ENCODE results near the gene CBLN4.

Gene CBLN4

DNA sequence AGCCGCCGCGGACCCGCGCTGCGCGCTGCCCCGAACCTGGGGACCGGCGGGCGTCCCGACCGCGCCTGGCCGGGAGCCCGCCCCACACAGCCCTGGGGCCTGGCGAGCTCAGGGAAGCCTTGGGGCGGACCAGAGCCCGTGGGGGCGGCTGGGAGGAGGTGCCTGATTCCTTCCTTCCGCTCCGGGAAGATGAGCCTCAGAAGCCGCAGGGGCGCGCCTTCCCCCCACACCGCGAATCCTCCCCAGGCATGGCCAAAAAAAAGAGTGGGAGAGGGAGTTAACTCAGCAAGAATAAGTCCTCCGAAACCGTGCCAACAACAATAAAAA is at the start of gene CBLN4:
Gene CBLN4, minus strand, starts transcription at position 131 of the 327 bp plus-strand sequence. CDS start 1,348 bp downstream, outside the sequence.
- DNase-seq = no peak

DNA sequence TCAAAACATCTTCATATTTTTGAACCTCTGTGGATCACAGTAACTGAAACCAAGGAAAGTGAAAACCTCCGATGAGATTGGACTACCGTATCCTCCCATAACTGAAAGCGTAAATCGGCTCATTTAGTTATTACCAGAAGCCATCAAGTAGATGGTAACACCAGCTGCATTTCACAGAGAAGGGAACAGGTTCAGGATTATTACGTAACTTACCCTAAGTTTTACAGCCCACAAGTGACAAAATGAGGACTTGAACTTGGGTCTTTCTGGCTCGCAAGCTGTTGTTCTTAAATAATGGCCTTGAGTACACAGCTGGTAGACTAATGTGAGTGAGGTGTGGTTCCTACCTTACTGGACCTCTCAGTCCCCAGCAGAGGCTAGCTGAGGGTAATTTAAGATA is 37.9 kb upstream of the CBLN4 start:
- no peak for DNase-seq

GRCh38 chr20:56032251-56032650 is 26.9 kb upstream of the CBLN4 start:
- no peak for DNase-seq

GRCh38 chr20:56018716-56019115 is 13.4 kb upstream of the CBLN4 start:
- DNase-seq = no peak

DNA sequence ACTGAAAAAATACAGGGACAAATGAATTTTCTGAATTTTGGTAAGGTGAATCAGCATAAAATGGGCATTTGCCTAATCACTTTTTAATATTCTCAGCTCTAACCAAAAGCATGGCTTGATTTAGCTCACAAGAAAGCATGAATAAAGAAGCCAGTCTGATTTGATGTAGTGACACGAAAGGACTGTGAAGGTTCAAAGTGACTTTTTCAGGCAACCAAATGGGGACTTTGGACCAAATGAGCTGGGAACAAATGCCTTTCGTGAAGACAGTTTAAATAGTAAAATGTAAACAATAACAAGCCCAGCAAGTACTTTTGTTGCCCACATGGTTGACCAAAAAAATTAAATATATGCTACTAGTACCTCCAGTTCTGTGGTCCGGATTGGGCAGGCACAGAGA is 12.9 kb upstream of the CBLN4 start:
- no peak for DNase-seq

DNA sequence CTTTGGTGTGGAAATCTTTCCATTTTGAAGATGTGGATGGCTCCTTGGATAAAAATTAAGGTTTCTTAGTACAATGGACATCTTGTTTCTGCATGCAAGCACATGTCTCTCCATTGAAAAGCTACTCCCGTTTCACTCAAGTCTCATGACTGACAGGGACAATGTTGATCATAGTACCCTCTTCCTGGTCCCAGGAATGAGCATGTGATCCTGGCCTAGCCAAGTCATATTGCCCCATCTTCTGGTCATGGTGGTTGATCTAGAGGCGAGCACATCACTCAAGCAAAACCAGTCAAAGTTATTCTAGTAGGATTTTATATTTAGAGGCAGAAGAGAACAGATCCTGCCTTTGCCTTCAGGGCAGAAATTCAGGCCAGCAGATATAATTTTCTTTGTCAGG is 12.2 kb upstream of the CBLN4 start:
- DNase-seq = no peak

GRCh38 chr20:56014998-56015397 is 9.7 kb upstream of the CBLN4 start:
- DNase-seq = no peak

GRCh38 chr20:56014151-56014550 is 8.8 kb upstream of the CBLN4 start:
- no peak for DNase-seq

GRCh38 chr20:56004611-56005388 is 519 bp downstream of the CBLN4 start:
- DNase-seq = no peak

DNA sequence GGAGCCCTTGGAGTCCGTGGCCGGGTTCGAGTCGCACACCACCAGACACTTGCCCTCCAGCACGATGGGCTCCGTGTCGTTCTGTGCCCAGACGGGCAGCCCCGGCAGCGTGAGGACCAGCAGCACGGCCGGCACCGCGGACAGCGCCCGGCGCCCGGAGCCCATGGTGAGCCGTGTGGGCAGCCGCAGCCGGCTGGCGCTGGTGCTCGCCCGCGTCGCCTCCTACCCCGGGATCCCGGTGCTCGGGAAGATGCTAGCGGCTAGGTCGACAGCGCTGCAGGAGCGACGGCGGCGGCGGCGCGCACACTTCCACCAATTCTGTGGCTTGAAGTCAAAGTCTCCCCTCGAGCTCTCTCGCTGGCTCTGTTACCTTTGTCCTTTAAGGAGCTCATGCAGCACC is 1.3 kb downstream of the CBLN4 start:
- no peak for DNase-seq

- no peak for DNase-seq
These were observed 2.2 kb downstream of the CBLN4 start for GRCh38 chr20:56002908-56003800.

GRCh38 chr20:56001890-56002289 is 3.4 kb downstream of the CBLN4 start:
- no peak for DNase-seq

DNA sequence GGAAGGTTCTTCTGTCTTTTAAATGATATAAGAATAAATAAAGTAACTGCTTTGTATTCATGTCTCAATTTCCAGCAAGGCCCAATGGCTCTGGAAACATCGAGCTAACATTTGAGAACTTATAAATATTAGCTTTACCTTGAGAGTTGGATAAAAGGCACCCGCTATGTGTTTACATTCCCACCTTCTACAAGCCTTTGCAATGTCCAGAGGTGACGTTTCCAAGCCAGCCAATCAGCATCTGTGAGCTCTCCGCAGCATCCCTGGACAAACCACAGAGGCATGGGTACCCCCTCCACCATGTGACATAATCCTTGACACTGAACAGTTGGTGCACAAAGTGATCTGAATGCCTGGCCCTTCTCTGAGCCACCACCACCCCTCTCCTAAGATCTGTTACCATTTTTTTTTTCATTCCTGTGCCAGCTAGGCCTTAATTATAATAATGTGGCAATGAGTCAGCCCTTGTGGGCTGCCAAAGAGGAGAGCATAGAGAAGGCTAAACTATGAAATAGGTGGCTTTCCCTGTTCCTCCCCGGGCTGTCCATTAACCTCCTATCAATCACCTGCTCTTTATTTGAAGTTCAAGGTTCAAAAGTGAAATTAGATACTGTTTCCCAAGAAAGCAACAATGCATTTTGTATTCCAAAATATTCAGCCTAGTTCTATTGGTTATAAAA is 4.1 kb downstream of the CBLN4 start:
- no peak for DNase-seq

- DNase-seq = no peak
These were observed 26.8 kb downstream of the CBLN4 start for GRCh38 chr20:55978550-55978949.

DNA sequence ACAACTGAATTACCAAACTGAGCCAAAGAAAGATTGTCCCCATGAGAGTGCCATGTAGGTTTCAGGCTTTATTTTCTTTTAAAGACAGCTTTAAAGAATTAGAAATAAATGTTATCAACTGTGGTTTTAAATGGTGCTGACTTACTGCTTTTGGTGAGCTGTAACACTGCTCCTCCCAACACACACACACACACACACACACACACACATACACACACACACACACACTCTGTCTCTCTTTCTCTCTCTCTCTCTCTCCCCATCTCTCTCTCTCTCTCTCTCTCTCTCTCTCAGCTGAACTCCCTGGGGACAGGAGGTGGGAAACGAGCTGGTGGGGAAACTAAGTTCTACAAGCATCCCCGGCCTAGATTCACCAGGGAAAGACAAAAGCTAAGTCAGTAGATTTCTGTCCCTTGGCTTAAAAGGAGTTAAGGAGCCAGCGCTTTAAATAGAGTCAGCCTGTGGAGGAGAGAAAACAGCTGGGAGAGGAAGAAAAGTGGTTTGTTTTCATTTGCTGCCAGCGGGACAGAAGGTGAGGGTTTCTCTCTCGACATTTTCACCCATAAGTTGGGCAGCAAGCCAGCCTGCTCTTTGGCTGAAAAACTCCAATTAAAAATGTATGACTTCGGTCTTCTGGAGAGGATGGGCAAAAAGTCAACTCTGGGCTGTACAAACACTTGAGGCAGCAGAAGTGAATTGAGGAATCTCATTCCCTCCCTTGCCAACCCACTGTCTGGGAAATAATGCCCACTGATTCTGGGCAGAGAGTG is 27.4 kb downstream of the CBLN4 start:
- DNase-seq = no peak

DNA sequence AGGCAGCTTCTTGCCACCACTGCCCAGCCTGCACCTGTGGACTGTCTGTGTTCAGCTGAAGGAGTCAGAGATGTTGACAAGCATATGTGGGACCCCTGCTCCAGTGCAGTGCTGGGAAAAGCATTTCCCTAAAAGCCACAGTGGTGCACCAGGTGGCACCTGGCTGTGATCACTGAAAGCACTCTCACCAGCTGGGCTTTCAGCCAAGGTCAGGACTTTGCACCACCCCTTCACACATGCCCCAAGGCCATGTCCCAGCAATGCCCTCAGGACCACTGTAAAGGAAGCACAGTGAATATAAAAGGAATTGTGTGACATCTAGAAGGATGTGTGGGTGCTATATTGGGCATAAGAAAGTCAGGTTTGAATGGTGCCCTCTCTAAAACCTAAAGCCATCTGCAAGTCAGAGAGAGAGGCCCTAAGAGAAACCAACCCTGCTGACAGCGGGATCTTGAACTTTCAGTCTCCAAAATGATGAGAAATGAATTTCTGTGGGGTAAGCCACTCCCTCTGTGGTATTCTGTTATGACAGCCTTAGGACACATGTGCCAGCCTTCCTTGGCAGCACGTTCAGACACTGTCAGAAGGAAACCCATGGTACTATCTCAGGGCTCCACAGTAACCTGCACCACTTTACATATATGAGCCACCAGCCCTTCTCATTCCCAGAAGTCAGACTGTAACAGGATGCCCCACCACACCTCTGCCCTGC is 30.7 kb downstream of the CBLN4 start:
- DNase-seq = no peak

- DNase-seq = no peak
These were observed 40.5 kb downstream of the CBLN4 start for GRCh38 chr20:55964790-55965189.

- no peak for DNase-seq
These were observed 43.7 kb downstream of the CBLN4 start for GRCh38 chr20:55961376-55962330.

- no peak for DNase-seq
These were observed 52.1 kb downstream of the CBLN4 start for GRCh38 chr20:55953201-55953600.

GRCh38 chr20:55947701-55948100 is 57.6 kb downstream of the CBLN4 start:
- DNase-seq = no peak
